ENCODE data around the gene CD22. TPM values are rescaled to one million over a fixed set of nuclear protein-coding genes. Genes with fewer than 3 reads are reported as not detected.

The CD22 gene
- total and polyA plus RNA-seq, 10 of the 15 experiments (the other 5 are each of a cell fraction or from before 2014, with no cell fraction given), result 23.0 to 344 (median 181) TPM

- TF ChIP-seq ZSCAN29 (IDR thresholded peaks at IDR 0.05) (no peak), ZZZ3 (IDR thresholded peaks at IDR 0.05; ENCODE audit: control insufficient read depth, insufficient read length, low read depth) (no peak), ZNF592 (IDR thresholded peaks at IDR 0.05) (no peak), FOS (IDR thresholded peaks at IDR 0.05; ENCODE audit: borderline replicate concordance, extremely low read depth, insufficient read length) (no peak), MLLT1 (IDR thresholded peaks at IDR 0.05) (no peak), KLF5 (IDR thresholded peaks at IDR 0.05; ENCODE audit: partially characterized antibody) (no peak), GABPA (IDR thresholded peaks at IDR 0.05; ENCODE audit: low read depth) (no peak), CHD2 (IDR thresholded peaks at IDR 0.05; ENCODE audit: borderline replicate concordance, low read depth, low read length) (no peak), GATAD2B (conservative IDR thresholded peaks at IDR 0.05; ENCODE audit: low read depth) (0 out of 2 replicates have a peak, but pooled peaks have one; percentile 6), TCF3 (IDR thresholded peaks at IDR 0.05; ENCODE audit: borderline replicate concordance, insufficient read depth, low read depth, low read length) (no peak), USF2 (IDR thresholded peaks at IDR 0.05; ENCODE audit: borderline replicate concordance, low read depth, low read length) (no peak), SREBF1 (IDR thresholded peaks at IDR 0.05; ENCODE audit: low read length) (no peak), WRNIP1 (IDR thresholded peaks at IDR 0.05; ENCODE audit: borderline replicate concordance, low read depth, low read length) (no peak), EED (IDR thresholded peaks at IDR 0.05; ENCODE audit: low read depth) (no peak), EP300 (IDR thresholded peaks at IDR 0.05; ENCODE audit: borderline replicate concordance in 1 of 2, control insufficient read depth in 1 of 2, low read depth in 2 of 2, low read length in 2 of 2) (no peak), SMC3 (IDR thresholded peaks at IDR 0.05; ENCODE audit: borderline replicate concordance, low read length) (no peak), BCL3 (IDR thresholded peaks at IDR 0.05; ENCODE audit: borderline replicate concordance, insufficient read depth, low read depth, low read length, poor library complexity, severe bottlenecking) (no peak), FOXM1 (IDR thresholded peaks at IDR 0.05; ENCODE audit: low read depth, low read length) (no peak), NFXL1 (IDR thresholded peaks at IDR 0.05; ENCODE audit: borderline replicate concordance) (no peak), EGR1 (IDR thresholded peaks at IDR 0.05; ENCODE audit: borderline replicate concordance in 1 of 2, low read depth in 2 of 2, low read length in 2 of 2) (no peak), ZNF274 (IDR thresholded peaks at IDR 0.05; ENCODE audit: insufficient read depth, insufficient read length) (no peak), POLR2AphosphoS5 (IDR thresholded peaks at IDR 0.05; ENCODE audit: low read length) (no peak; the same call in 1 of the 2 replicates), HDAC2 (IDR thresholded peaks at IDR 0.05) (no peak)
These were observed 5.3 kb downstream of the CD22 start (continued) for GRCh38 chr19:35334144-35334753.
